Liver (tissue), 9 donors: ENCODE data around the gene ENKD1. TPM values are rescaled to one million over a fixed set of nuclear protein-coding genes. Genes with fewer than 3 reads are reported as not detected.
A peak's percentile ranks its signal among the peaks of the same experiment; 100 is the strongest.

Experiments
- DNase-seq: peaks from one replicate; pipeline ENCODE4 v3.0.0-alpha.2; 2017; ENCODE audit warnings: low spot score
- H3K27ac ChIP-seq, 2 donors: one replicate each; pipeline ENCODE4 v1.7.0; 2013; ENCODE audit warnings: inconsistent platforms in 2 of 2, low read length in 2 of 2, control low read depth in 1 of 2, low read depth in 1 of 2, mild to moderate bottlenecking in 1 of 2
- H3K27me3 ChIP-seq, 4 donors: one replicate each; pipeline versions ENCODE4 v1.6.1 to v1.7.0; 2013; ENCODE audit warnings: low read length in 3 of 4, inconsistent platforms in 1 of 4, mild to moderate bottlenecking in 1 of 4, moderate library complexity in 1 of 4; ENCODE audit not compliant: control insufficient read depth in 4 of 4, insufficient read depth in 4 of 4
- H3K36me3 ChIP-seq, 4 donors: one replicate each; pipeline versions ENCODE4 v1.6.1 to v1.7.0; 2013; ENCODE audit warnings: low read length in 3 of 4, mild to moderate bottlenecking in 3 of 4, low read depth in 1 of 4, moderate library complexity in 1 of 4; ENCODE audit not compliant: control insufficient read depth in 4 of 4, insufficient read depth in 3 of 4
- H3K4me1 ChIP-seq, 4 donors: one replicate each; pipeline versions ENCODE4 v1.6.1 to v1.7.0; 2013; ENCODE audit warnings: low read length in 3 of 4, mild to moderate bottlenecking in 3 of 4, moderate library complexity in 1 of 4; ENCODE audit not compliant: control insufficient read depth in 4 of 4, insufficient read depth in 4 of 4
- H3K4me3 ChIP-seq, 3 donors: one replicate each; pipeline versions ENCODE4 v1.6.1 to v1.7.0; 2013; ENCODE audit warnings: low read length in 3 of 3, control low read depth in 1 of 3, low read depth in 1 of 3, mild to moderate bottlenecking in 1 of 3
- H3K9ac ChIP-seq, 2 donors: one replicate each; pipeline ENCODE4 v1.7.0; 2013; ENCODE audit warnings: low read length in 2 of 2, mild to moderate bottlenecking in 2 of 2, moderate library complexity in 2 of 2, control low read depth in 1 of 2, low read depth in 1 of 2
- H3K9me3 ChIP-seq, 4 donors: one replicate each; pipeline versions ENCODE4 v1.6.1 to v1.7.0; 2013; ENCODE audit warnings: low read length in 3 of 4; ENCODE audit not compliant: control insufficient read depth in 4 of 4
- ATF3 ChIP-seq: IDR thresholded peaks from 2 replicates; pipeline ENCODE4 v1.6.1; 2016; ENCODE audit warnings: antibody characterized with exemption
- CTCF ChIP-seq: fragments of 150-350 bp; IDR thresholded peaks from 2 replicates; pipeline ENCODE4 v1.5.1; 2017; ENCODE audit warnings: improper control_type of control experiment, low read depth, low read length; ENCODE audit not compliant: missing input control
- EGR1 ChIP-seq, 2 donors: IDR thresholded peaks; 2 replicates each; pipeline ENCODE4 v1.6.1; 2016 to 2018; ENCODE audit warnings: antibody characterized with exemption in 2 of 2, low read depth in 2 of 2
- FOXA1 ChIP-seq: IDR thresholded peaks from 2 replicates; pipeline ENCODE4 v1.6.1; 2016; ENCODE audit warnings: antibody characterized with exemption
- FOXA2 ChIP-seq: IDR thresholded peaks from 2 replicates; pipeline ENCODE4 v1.6.1; 2016; ENCODE audit warnings: antibody characterized with exemption
- GABPA ChIP-seq, 2 donors: IDR thresholded peaks in 1 of 2; conservative IDR thresholded peaks in 1 of 2; 2 replicates each; pipeline ENCODE4 v1.6.1; 2016; ENCODE audit warnings: antibody characterized with exemption in 2 of 2, mild to moderate bottlenecking in 1 of 2, moderate library complexity in 1 of 2
- HNF4A ChIP-seq, 2 donors: conservative IDR thresholded peaks; 2 replicates each; pipeline ENCODE4 v1.6.1; 2016; ENCODE audit warnings: antibody characterized with exemption in 2 of 2, mild to moderate bottlenecking in 2 of 2
- HNF4G ChIP-seq: IDR thresholded peaks from 2 replicates; pipeline ENCODE4 v1.6.1; 2016; ENCODE audit warnings: antibody characterized with exemption
- JUND ChIP-seq, 2 donors: IDR thresholded peaks; 2 replicates each; pipeline ENCODE4 v1.6.1; 2016; ENCODE audit warnings: antibody characterized with exemption in 2 of 2
- MAX ChIP-seq: IDR thresholded peaks from 2 replicates; pipeline ENCODE4 v1.6.1; 2016; ENCODE audit warnings: antibody characterized with exemption
- NR2F2 ChIP-seq: IDR thresholded peaks from 2 replicates; pipeline ENCODE4 v1.6.1; 2016; ENCODE audit warnings: antibody characterized with exemption
- RAD21 ChIP-seq, 2 donors: IDR thresholded peaks; 2 replicates each; pipeline ENCODE4 v1.6.1; 2016; ENCODE audit warnings: antibody characterized with exemption in 2 of 2, mild to moderate bottlenecking in 2 of 2
- REST ChIP-seq: IDR thresholded peaks from 2 replicates; pipeline ENCODE4 v1.6.1; 2016; ENCODE audit warnings: antibody characterized with exemption, mild to moderate bottlenecking
- RXRA ChIP-seq, 2 donors: IDR thresholded peaks; 2 replicates each; pipeline ENCODE4 v1.6.1; 2017 to 2018; ENCODE audit warnings: antibody characterized with exemption in 2 of 2, mild to moderate bottlenecking in 1 of 2
- SP1 ChIP-seq: IDR thresholded peaks from 2 replicates; pipeline ENCODE4 v1.6.1; 2018; ENCODE audit warnings: antibody characterized with exemption, mild to moderate bottlenecking
- TAF1 ChIP-seq: conservative IDR thresholded peaks from 2 replicates; pipeline ENCODE4 v1.6.1; 2016; ENCODE audit warnings: antibody characterized with exemption, mild to moderate bottlenecking
- YY1 ChIP-seq: IDR thresholded peaks from 2 replicates; pipeline ENCODE4 v1.6.1; 2016; ENCODE audit warnings: antibody characterized with exemption, mild to moderate bottlenecking
- ZBTB33 ChIP-seq: IDR thresholded peaks from 2 replicates; pipeline ENCODE4 v1.6.1; 2016; ENCODE audit warnings: antibody characterized with exemption
- WGBS: extraction: QIAGEN DNeasy Blood & Tissue Kit; methylation state at CpG from one replicate; pipeline ENCODE4 v1.1.7; 2013; 5-methylcytosine and 5-hydroxymethylcytosine counted together
- polyA plus RNA-seq, 2 donors: library from polyadenylated mRNA; stranded (reverse) in 1 of 2; unstranded in 1 of 2; fragments of 200-250 nt in 1 of 2; fragments of >200 nt in 1 of 2; fragmentation: Nextera tagmentation in 1 of 2; extraction: Ambion mirVana in 1 of 2; gene quantifications; one replicate each; pipeline versions ENCODE4 v1.2.1 to v1.2.3, GENCODE V29; 2013 to 2015
- total RNA-seq, 2 donors: library from RNA; depleted of rRNA; stranded (reverse); fragments of >200 nt; gene quantifications; one replicate each; pipeline ENCODE4 v1.2.3, GENCODE V29; 2014
- donor health status: healthy.
- donor health status: healthy.
- donor health status: healthy.
- donor health status: healthy.
- donor health status: healthy.

Gene ENKD1
- total and polyA plus RNA-seq, 4 donors: 2.6 to 7.8 (median 4.7) TPM

- Histone ChIP-seq H3K4me1 (peaks cover 2 to 56% (median 41%) of the 10 kb centered on the region in 4 donors), H3K36me3 (peaks cover 0 to 4% (median 0%) of the 10 kb centered on the region in 4 donors), H3K27ac (peak overlapping the region; percentile 52 to 78), H3K4me3 (no peak overlapping the region), H3K9me3 (no peaks in the 10 kb centered on the region), H3K9ac (no peak overlapping the region), H3K27me3 (no peaks in the 10 kb centered on the region)
- TF ChIP-seq CTCF: no peak
- peak; percentile 39 for TF ChIP-seq SP1
- peak; percentile 66 for TF ChIP-seq YY1
- no peak for TF ChIP-seq GABPA (IDR thresholded peaks at IDR 0.05 in 1 of 2, conservative IDR thresholded peaks at IDR 0.05 in 1 of 2)
- no peak for TF ChIP-seq MAX
- TF ChIP-seq HNF4G: no peak
- TF ChIP-seq FOXA2: no peak
- TF ChIP-seq ZBTB33: peak; percentile 47
- TF ChIP-seq EGR1 (IDR thresholded peaks at IDR 0.05; ENCODE audit: low read depth in 2 of 2): no peak
- no peak for TF ChIP-seq TAF1
- TF ChIP-seq REST: peak; percentile 24
- TF ChIP-seq RAD21 (IDR thresholded peaks at IDR 0.05): peak; percentile 11 to 38
- no peak for TF ChIP-seq FOXA1
- peak; percentile 50 to 79 for TF ChIP-seq RXRA (IDR thresholded peaks at IDR 0.05)
- peak in 1 of 2 donors; percentile 16 for TF ChIP-seq JUND (IDR thresholded peaks at IDR 0.05)
- TF ChIP-seq NR2F2: no peak
- no peak for TF ChIP-seq ATF3
- peak; percentile 30 to 62 for TF ChIP-seq HNF4A (conservative IDR thresholded peaks at IDR 0.05)
- WGBS: 44% methylated on average over 2 of the region's 2 CpGs
- DNase-seq: no peak
These were observed 49.5 kb upstream of the ENKD1 start for GRCh38 chr16:67716097-67716496.
